HCT116 (cell line): Measurements from ENCODE around the gene LIM2. TPM values are rescaled to one million over a fixed set of nuclear protein-coding genes. Genes with fewer than 3 reads are reported as not detected.

Experiments
- ATAC-seq: fragments of 200-7000 bp; cut with Tn5 transposase; 2 replicates; pipeline ENCODE4 v1.9.1; 2020; ENCODE audit warnings: mild to moderate bottlenecking, moderate library complexity
- BruUV-seq: library from RNA; stranded (reverse); fragments of 400-500 nt; replicated peaks from 2 replicates; lab custom pipeline; 2021; lab: Mats Ljungman, UMichigan
- CTCF ChIA-PET: fragments of 300-600 bp; sonication (Branson Sonifier 250); formaldehyde crosslinking; loops from one replicate; lab custom pipeline; 2021; ENCODE audit warnings: antibody characterized with exemption; lab: Charles Lee
- POLR2A ChIA-PET: fragments of 300-600, 350-600 bp; sonication (Branson Sonifier 250); formaldehyde crosslinking; loops from one replicate; lab custom pipeline; 2021; ENCODE audit warnings: antibody characterized with exemption; lab: Charles Lee
- RAD21 ChIA-PET, 2 experiments: fragments of 300-600 bp; sonication (Branson Sonifier 250); formaldehyde crosslinking; loops; one replicate each; lab custom pipeline; 2023; ENCODE audit warnings: low total read pairs in 2 of 2; ENCODE audit not compliant: uncharacterized antibody in 2 of 2, unreplicated experiment in 2 of 2, low non-redundant PET in 1 of 2; lab: Charles Lee
- DNase-seq: peaks from one replicate; pipeline ENCODE4 v3.0.0-alpha.2; 2010; ENCODE audit warnings: low read depth, low spot score
- H2AFZ ChIP-seq: fragments of 200-600 bp; shearing (Covaris generic), sonication (generic); 2 replicates; pipeline ENCODE4 v1.6.1; 2017; ENCODE audit warnings: low read depth, mixed run types, mixed read lengths, antibody characterized with exemption, low read length; ENCODE audit not compliant: poor library complexity, severe bottlenecking
- H3K27ac ChIP-seq: 2 replicates; pipeline ENCODE4 v1.5.1; 2012; ENCODE audit warnings: low read depth, low read length
- H3K27me3 ChIP-seq: fragments of 200-600 bp; sonication (generic); 2 replicates; pipeline ENCODE4 v1.6.1; 2016; ENCODE audit warnings: mixed run types, low read length, mixed read lengths; ENCODE audit not compliant: insufficient read depth
- H3K36me3 ChIP-seq, 2 experiments: fragments of 200-500 bp in 1 of 2; fragments of 200-600 bp in 1 of 2; sonication (Bioruptor generic) in 1 of 2; sonication (generic) in 1 of 2; 2 replicates each; pipeline versions ENCODE4 v1.5.1 to v1.6.1; 2014 to 2016; ENCODE audit warnings: low read length in 2 of 2, inconsistent platforms in 1 of 2, mixed read lengths in 1 of 2, mixed run types in 1 of 2; ENCODE audit not compliant: insufficient read depth in 2 of 2, control insufficient read depth in 1 of 2
- H3K4me1 ChIP-seq, 2 experiments: fragments of 200-600 bp in 1 of 2; sonication (generic) in 1 of 2; 2 replicates each; pipeline versions ENCODE4 v1.5.1 to v1.6.1; 2012 to 2017; ENCODE audit warnings: low read length in 2 of 2, inconsistent platforms in 1 of 2, mild to moderate bottlenecking in 1 of 2, mixed read lengths in 1 of 2, mixed run types in 1 of 2, moderate library complexity in 1 of 2; ENCODE audit not compliant: insufficient read depth in 2 of 2, control insufficient read depth in 1 of 2
- H3K4me2 ChIP-seq: fragments of 200-600 bp; sonication (generic); 2 replicates; pipeline ENCODE4 v1.6.1; 2017; ENCODE audit warnings: mixed run types, low read length, mixed read lengths
- H3K4me3 ChIP-seq, 2 experiments: fragments of 200-600 bp in 1 of 2; sonication (generic) in 1 of 2; replicated peaks in 1 of 2; 2 replicates each; pipeline ENCODE4 v1.5.1; 2011 to 2016; ENCODE audit warnings: low read length in 2 of 2, control low read depth in 1 of 2, low read depth in 1 of 2, mild to moderate bottlenecking in 1 of 2, mixed read lengths in 1 of 2, mixed run types in 1 of 2
- H3K79me2 ChIP-seq: fragments of 200-600 bp; sonication (generic); 2 replicates; pipeline ENCODE4 v1.6.1; 2017; ENCODE audit warnings: mild to moderate bottlenecking, mixed run types, low read length, moderate library complexity, mixed read lengths; ENCODE audit not compliant: insufficient read depth
- H3K9ac ChIP-seq: fragments of 200-600 bp; sonication (generic); 2 replicates; pipeline ENCODE4 v1.6.1; 2016; ENCODE audit warnings: low read length, mixed read lengths
- H3K9me2 ChIP-seq: fragments of 200-600 bp; sonication (generic), shearing (Covaris generic); 2 replicates; pipeline ENCODE4 v1.6.1; 2017; ENCODE audit warnings: mixed run types, mild to moderate bottlenecking, moderate library complexity; ENCODE audit not compliant: insufficient read depth
- H3K9me3 ChIP-seq, 2 experiments: fragments of 200-500 bp in 1 of 2; fragments of 200-600 bp in 1 of 2; sonication (Bioruptor generic) in 1 of 2; sonication (generic) in 1 of 2; 2 replicates each; pipeline ENCODE4 v1.6.1; 2014 to 2017; ENCODE audit warnings: low read length in 2 of 2, mixed read lengths in 2 of 2, inconsistent platforms in 1 of 2, low read depth in 1 of 2, mild to moderate bottlenecking in 1 of 2, mixed run types in 1 of 2, moderate library complexity in 1 of 2; ENCODE audit not compliant: control insufficient read depth in 1 of 2, insufficient read depth in 1 of 2
- H4K20me1 ChIP-seq: fragments of 200-600 bp; sonication (generic), shearing (Covaris generic); 2 replicates; pipeline ENCODE4 v1.6.1; 2017; ENCODE audit warnings: mixed run types, mild to moderate bottlenecking, moderate library complexity; ENCODE audit not compliant: insufficient read depth
- CBX3 ChIP-seq: IDR thresholded peaks from 2 replicates; pipeline ENCODE4 v1.6.1; 2012; ENCODE audit warnings: low read depth
- CEBPB ChIP-seq: IDR thresholded peaks from 2 replicates; pipeline ENCODE4 v1.6.1; 2012; ENCODE audit warnings: low read depth
- EGR1 ChIP-seq: IDR thresholded peaks from 2 replicates; pipeline ENCODE4 v1.6.1; 2012; ENCODE audit warnings: low read depth
- ELF1 ChIP-seq: IDR thresholded peaks from 2 replicates; pipeline ENCODE4 v1.6.1; 2012; ENCODE audit warnings: low read depth, borderline replicate concordance
- EZH2 ChIP-seq: fragments of 200-600 bp; sonication (generic); IDR thresholded peaks from 2 replicates; pipeline ENCODE4 v1.6.1; 2017; ENCODE audit warnings: antibody characterized with exemption, mixed run types
- EZH2phosphoT487 ChIP-seq: fragments of 200-600 bp; IDR thresholded peaks from 2 replicates; pipeline ENCODE4 v1.6.1; 2018; ENCODE audit warnings: antibody characterized with exemption, borderline replicate concordance
- FOSL1 ChIP-seq: IDR thresholded peaks from 2 replicates; pipeline ENCODE4 v1.6.1; 2012; ENCODE audit warnings: low read depth
- JUND ChIP-seq: IDR thresholded peaks from 2 replicates; pipeline ENCODE4 v1.6.1; 2012
- POLR2A ChIP-seq: IDR thresholded peaks from 2 replicates; pipeline ENCODE4 v1.7.0; 2011; ENCODE audit warnings: borderline replicate concordance; ENCODE audit not compliant: insufficient read depth, insufficient read length; ENCODE audit errors: extremely low read depth
- RAD21 ChIP-seq: IDR thresholded peaks from 2 replicates; pipeline ENCODE4 v1.6.1; 2012; ENCODE audit warnings: low read depth, mild to moderate bottlenecking
- SIN3A ChIP-seq: IDR thresholded peaks from 2 replicates; pipeline ENCODE4 v1.6.1; 2012; ENCODE audit warnings: low read depth
- SP1 ChIP-seq: IDR thresholded peaks from 2 replicates; pipeline ENCODE4 v1.6.1; 2012; ENCODE audit warnings: low read depth
- SRF ChIP-seq: IDR thresholded peaks from 2 replicates; pipeline ENCODE4 v1.6.1; 2012; ENCODE audit warnings: low read depth
- TCF7L2 ChIP-seq: IDR thresholded peaks from 2 replicates; pipeline ENCODE4 v1.7.0; 2011; ENCODE audit warnings: borderline replicate concordance, inconsistent platforms; ENCODE audit not compliant: insufficient read depth, insufficient read length; ENCODE audit errors: extremely low read depth
- YY1 ChIP-seq: IDR thresholded peaks from 2 replicates; pipeline ENCODE4 v1.6.1; 2011; ENCODE audit warnings: low read length, low read depth, moderate library complexity, mild to moderate bottlenecking; ENCODE audit not compliant: insufficient replicate concordance; ENCODE audit errors: extremely low read depth
- ZFX ChIP-seq: fragments of 450-650 bp; IDR thresholded peaks from 2 replicates; pipeline ENCODE4 v1.6.1; 2017
- ZNF274 ChIP-seq: fragments of 200-500 bp; sonication (Bioruptor generic); IDR thresholded peaks from 2 replicates; pipeline ENCODE4 v1.6.1; 2014; ENCODE audit warnings: mild to moderate bottlenecking, low read depth, low read length, inconsistent platforms
- intact Hi-C: fragments of 100-400 bp; cut with micrococcal nuclease; formaldehyde crosslinking; loops from 2 replicates; pipeline ENCODE4 v1.10.0; 2022
- total RNA-seq: library from RNA; stranded (reverse); gene quantifications from one replicate; pipeline ENCODE4 v1.2.1, GENCODE V29; 2021; ENCODE audit not compliant: unreplicated experiment
- TF ChIP-seq, protein P1 (sequence below): IDR thresholded peaks from 2 replicates; pipeline ENCODE4 v1.6.1; 2012; ENCODE audit warnings: low read depth
- TF ChIP-seq, protein P2 (sequence below), 3 experiments: fragments of 200-600 bp in 1 of 3; sonication (generic) in 1 of 3; IDR thresholded peaks in 2 of 3; conservative IDR thresholded peaks in 1 of 3; 2 replicates each; pipeline ENCODE4 v1.5.1; 2012 to 2017; ENCODE audit warnings: low read depth in 2 of 3, low read length in 2 of 3, antibody characterized with exemption in 1 of 3, borderline replicate concordance in 1 of 3, control low read depth in 1 of 3, mild to moderate bottlenecking in 1 of 3, mixed read lengths in 1 of 3, mixed run types in 1 of 3, moderate library complexity in 1 of 3; ENCODE audit not compliant: insufficient read depth in 1 of 3
- TF ChIP-seq, protein P3 (sequence below): IDR thresholded peaks from 2 replicates; pipeline ENCODE4 v1.6.1; 2012
- TF ChIP-seq, protein P4 (sequence below): IDR thresholded peaks from 2 replicates; pipeline ENCODE4 v1.6.1; 2012
- TF ChIP-seq, protein P5 (sequence below): IDR thresholded peaks from 2 replicates; pipeline ENCODE4 v1.6.1; 2011; ENCODE audit warnings: mild to moderate bottlenecking, low read length, moderate library complexity; ENCODE audit not compliant: insufficient replicate concordance; ENCODE audit errors: extremely low read depth

The LIM2 gene
- total RNA-seq, 1 experiment from 2014 or later = not detected

DNA sequence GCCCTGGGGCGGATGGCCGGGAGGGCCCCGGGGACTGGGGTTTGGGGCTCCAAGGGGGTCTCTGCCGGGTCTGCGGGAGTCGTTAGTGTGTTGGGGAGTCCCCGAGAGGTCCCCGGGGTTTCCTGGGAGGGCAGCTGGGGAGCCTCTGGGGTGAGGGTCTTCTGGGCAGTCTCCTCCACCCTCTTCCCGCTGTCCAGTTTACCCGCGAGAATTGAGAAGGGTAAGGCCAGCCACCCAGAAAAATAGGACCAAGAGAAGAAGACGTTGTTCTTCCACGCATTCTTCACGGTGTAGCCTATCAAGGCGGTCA, 20.6 kb downstream of the LIM2 start:
- H3K27ac ChIP-seq = peak overlapping the region; percentile 84
- no TSS peak for BruUV-seq
- peaks cover 33 to 49% of the 10 kb centered on the region in 2 experiments for H3K4me1 ChIP-seq
- peak overlapping the region; percentile 96 for H3K9ac ChIP-seq
- intact Hi-C loops = loop anchor here (1.0 kb wide), 2 partner anchors 27 to 28 kb away; no protein-coding TSS in a partner anchor
- DNase-seq (no peak), ATAC-seq (no peak)
- H2AFZ ChIP-seq = no peak overlapping the region
- ChIA-PET RAD21 (interaction anchor here in 1 of 2 experiments (1.0 kb wide), 1 partner anchor 27 kb away, joined by 4 read pairs; no protein-coding TSS in a partner anchor), CTCF (interaction anchor here (0.6 to 1.1 kb wide), 4 partner anchors 27 to 410 kb away, joined by 3 to 12 read pairs (median 3); no protein-coding TSS in a partner anchor), POLR2A (interaction anchor here (0.7 to 1.5 kb wide), 6 partner anchors 8 to 28 kb away, joined by 3 to 12 read pairs (median 5); partner anchors contain the start of gene VSIG10L)
- H3K36me3 ChIP-seq = no peaks in the 10 kb centered on the region
- H3K4me3 ChIP-seq = peak overlapping the region; percentile 78 to 94
- no peaks in the 10 kb centered on the region for H3K27me3 ChIP-seq
- no peaks in the 10 kb centered on the region for H3K9me2 ChIP-seq
- no peaks in the 10 kb centered on the region for H4K20me1 ChIP-seq
- peak overlapping the region; percentile 88 for H3K4me2 ChIP-seq
- H3K9me3 ChIP-seq = no peaks in the 10 kb centered on the region
- H3K79me2 ChIP-seq = peaks cover 40% of the 10 kb centered on the region
- TF ChIP-seq, protein P1, sequence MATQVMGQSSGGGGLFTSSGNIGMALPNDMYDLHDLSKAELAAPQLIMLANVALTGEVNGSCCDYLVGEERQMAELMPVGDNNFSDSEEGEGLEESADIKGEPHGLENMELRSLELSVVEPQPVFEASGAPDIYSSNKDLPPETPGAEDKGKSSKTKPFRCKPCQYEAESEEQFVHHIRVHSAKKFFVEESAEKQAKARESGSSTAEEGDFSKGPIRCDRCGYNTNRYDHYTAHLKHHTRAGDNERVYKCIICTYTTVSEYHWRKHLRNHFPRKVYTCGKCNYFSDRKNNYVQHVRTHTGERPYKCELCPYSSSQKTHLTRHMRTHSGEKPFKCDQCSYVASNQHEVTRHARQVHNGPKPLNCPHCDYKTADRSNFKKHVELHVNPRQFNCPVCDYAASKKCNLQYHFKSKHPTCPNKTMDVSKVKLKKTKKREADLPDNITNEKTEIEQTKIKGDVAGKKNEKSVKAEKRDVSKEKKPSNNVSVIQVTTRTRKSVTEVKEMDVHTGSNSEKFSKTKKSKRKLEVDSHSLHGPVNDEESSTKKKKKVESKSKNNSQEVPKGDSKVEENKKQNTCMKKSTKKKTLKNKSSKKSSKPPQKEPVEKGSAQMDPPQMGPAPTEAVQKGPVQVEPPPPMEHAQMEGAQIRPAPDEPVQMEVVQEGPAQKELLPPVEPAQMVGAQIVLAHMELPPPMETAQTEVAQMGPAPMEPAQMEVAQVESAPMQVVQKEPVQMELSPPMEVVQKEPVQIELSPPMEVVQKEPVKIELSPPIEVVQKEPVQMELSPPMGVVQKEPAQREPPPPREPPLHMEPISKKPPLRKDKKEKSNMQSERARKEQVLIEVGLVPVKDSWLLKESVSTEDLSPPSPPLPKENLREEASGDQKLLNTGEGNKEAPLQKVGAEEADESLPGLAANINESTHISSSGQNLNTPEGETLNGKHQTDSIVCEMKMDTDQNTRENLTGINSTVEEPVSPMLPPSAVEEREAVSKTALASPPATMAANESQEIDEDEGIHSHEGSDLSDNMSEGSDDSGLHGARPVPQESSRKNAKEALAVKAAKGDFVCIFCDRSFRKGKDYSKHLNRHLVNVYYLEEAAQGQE = no peak
- TF ChIP-seq EZH2 (no peak), ELF1 (no peak), POLR2A (peak; percentile 26), ZFX (no peak), ZNF274 (no peak), SP1 (no peak), SRF (no peak), JUND (no peak), EGR1 (no peak), CBX3 (no peak), CEBPB (no peak), RAD21 (no peak), SIN3A (peak; percentile 71; the same call in 1 of the 2 replicates), TCF7L2 (no peak), YY1 (no peak), EZH2phosphoT487 (no peak), FOSL1 (no peak)
- TF ChIP-seq, protein P2, sequence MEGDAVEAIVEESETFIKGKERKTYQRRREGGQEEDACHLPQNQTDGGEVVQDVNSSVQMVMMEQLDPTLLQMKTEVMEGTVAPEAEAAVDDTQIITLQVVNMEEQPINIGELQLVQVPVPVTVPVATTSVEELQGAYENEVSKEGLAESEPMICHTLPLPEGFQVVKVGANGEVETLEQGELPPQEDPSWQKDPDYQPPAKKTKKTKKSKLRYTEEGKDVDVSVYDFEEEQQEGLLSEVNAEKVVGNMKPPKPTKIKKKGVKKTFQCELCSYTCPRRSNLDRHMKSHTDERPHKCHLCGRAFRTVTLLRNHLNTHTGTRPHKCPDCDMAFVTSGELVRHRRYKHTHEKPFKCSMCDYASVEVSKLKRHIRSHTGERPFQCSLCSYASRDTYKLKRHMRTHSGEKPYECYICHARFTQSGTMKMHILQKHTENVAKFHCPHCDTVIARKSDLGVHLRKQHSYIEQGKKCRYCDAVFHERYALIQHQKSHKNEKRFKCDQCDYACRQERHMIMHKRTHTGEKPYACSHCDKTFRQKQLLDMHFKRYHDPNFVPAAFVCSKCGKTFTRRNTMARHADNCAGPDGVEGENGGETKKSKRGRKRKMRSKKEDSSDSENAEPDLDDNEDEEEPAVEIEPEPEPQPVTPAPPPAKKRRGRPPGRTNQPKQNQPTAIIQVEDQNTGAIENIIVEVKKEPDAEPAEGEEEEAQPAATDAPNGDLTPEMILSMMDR (IDR thresholded peaks at IDR 0.05 in 2 of 3, conservative IDR thresholded peaks at IDR 0.05 in 1 of 3; ENCODE audit: borderline replicate concordance in 1 of 3, insufficient read depth in 1 of 3, low read depth in 2 of 3, low read length in 2 of 3) = no peak
- TF ChIP-seq, protein P3, sequence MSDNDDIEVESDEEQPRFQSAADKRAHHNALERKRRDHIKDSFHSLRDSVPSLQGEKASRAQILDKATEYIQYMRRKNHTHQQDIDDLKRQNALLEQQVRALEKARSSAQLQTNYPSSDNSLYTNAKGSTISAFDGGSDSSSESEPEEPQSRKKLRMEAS = no peak
- TF ChIP-seq, protein P4, sequence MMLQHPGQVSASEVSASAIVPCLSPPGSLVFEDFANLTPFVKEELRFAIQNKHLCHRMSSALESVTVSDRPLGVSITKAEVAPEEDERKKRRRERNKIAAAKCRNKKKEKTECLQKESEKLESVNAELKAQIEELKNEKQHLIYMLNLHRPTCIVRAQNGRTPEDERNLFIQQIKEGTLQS = no peak
- TF ChIP-seq, protein P5, sequence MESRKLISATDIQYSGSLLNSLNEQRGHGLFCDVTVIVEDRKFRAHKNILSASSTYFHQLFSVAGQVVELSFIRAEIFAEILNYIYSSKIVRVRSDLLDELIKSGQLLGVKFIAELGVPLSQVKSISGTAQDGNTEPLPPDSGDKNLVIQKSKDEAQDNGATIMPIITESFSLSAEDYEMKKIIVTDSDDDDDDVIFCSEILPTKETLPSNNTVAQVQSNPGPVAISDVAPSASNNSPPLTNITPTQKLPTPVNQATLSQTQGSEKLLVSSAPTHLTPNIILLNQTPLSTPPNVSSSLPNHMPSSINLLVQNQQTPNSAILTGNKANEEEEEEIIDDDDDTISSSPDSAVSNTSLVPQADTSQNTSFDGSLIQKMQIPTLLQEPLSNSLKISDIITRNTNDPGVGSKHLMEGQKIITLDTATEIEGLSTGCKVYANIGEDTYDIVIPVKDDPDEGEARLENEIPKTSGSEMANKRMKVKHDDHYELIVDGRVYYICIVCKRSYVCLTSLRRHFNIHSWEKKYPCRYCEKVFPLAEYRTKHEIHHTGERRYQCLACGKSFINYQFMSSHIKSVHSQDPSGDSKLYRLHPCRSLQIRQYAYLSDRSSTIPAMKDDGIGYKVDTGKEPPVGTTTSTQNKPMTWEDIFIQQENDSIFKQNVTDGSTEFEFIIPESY = no peak
